ENCODE data around the gene GYG1. TPM values are rescaled to one million over a fixed set of nuclear protein-coding genes. Genes with fewer than 3 reads are reported as not detected.

GYG1 gene
- polyA plus RNA-seq, 2 of the 4 experiments (the other 2 are of a cell fraction) = 39.6 to 59.8 TPM

DNA sequence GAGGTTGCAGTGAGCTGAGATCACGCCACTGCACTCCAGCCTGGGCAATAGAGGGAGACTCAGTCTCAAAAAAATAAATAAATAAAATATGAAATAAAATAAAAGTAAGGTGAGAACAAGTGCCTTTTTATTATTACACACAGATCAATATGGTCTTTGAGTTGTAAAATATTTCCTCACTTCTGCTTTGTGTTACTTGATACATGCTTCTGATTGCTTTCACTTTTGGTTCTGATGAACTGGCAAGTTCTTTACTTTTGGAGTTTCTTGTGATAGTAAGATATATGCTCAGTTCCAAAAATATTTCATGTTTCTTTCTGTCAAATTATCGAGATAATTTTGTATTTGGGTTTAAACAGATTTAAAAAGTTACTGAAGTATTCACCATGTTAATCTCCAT is 16.6 kb upstream of the GYG1 start:
- ATAC-seq (no peak), DNase-seq (ENCODE audit: low read depth in 1 of 2, low spot score in 1 of 2) (no peak), FAIRE-seq (no peak)
- ChIA-PET CTCF (no interaction called here), POLR2A (no interaction called here)
- no peak overlapping the region for H3K4me3 ChIP-seq
- H3K9me3 ChIP-seq = no peaks in the 10 kb centered on the region; the same call in 2 of the 3 replicates
- WGBS (ENCODE audit: missing lambda C conversion rate) = 54% methylated on average over 2 of the region's 2 CpGs
- no peak for TF ChIP-seq EHF (CRISPR knock-in tag; IDR thresholded peaks at IDR 0.05)
- TF ChIP-seq, protein P1, sequence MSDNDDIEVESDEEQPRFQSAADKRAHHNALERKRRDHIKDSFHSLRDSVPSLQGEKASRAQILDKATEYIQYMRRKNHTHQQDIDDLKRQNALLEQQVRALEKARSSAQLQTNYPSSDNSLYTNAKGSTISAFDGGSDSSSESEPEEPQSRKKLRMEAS (IDR thresholded peaks at IDR 0.05) = no peak
- TF ChIP-seq, protein P2, sequence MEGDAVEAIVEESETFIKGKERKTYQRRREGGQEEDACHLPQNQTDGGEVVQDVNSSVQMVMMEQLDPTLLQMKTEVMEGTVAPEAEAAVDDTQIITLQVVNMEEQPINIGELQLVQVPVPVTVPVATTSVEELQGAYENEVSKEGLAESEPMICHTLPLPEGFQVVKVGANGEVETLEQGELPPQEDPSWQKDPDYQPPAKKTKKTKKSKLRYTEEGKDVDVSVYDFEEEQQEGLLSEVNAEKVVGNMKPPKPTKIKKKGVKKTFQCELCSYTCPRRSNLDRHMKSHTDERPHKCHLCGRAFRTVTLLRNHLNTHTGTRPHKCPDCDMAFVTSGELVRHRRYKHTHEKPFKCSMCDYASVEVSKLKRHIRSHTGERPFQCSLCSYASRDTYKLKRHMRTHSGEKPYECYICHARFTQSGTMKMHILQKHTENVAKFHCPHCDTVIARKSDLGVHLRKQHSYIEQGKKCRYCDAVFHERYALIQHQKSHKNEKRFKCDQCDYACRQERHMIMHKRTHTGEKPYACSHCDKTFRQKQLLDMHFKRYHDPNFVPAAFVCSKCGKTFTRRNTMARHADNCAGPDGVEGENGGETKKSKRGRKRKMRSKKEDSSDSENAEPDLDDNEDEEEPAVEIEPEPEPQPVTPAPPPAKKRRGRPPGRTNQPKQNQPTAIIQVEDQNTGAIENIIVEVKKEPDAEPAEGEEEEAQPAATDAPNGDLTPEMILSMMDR (IDR thresholded peaks at IDR 0.05) = no peak
- TF ChIP-seq NPAS2 (CRISPR knock-in tag; IDR thresholded peaks at IDR 0.05; ENCODE audit: borderline replicate concordance) = no peak
- no peak for TF ChIP-seq CHD2 (IDR thresholded peaks at IDR 0.05; ENCODE audit: low read length, partially characterized antibody)
- TF ChIP-seq GATA3 (IDR thresholded peaks at IDR 0.05; ENCODE audit: borderline replicate concordance) = no peak
- TF ChIP-seq POLR2AphosphoS2 (conservative IDR thresholded peaks at IDR 0.05; ENCODE audit: low read length) = no peak
- TF ChIP-seq, protein P3, sequence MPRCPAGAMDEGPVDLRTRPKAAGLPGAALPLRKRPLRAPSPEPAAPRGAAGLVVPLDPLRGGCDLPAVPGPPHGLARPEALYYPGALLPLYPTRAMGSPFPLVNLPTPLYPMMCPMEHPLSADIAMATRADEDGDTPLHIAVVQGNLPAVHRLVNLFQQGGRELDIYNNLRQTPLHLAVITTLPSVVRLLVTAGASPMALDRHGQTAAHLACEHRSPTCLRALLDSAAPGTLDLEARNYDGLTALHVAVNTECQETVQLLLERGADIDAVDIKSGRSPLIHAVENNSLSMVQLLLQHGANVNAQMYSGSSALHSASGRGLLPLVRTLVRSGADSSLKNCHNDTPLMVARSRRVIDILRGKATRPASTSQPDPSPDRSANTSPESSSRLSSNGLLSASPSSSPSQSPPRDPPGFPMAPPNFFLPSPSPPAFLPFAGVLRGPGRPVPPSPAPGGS (IDR thresholded peaks at IDR 0.05) = no peak
- TF ChIP-seq ZSCAN20 (CRISPR knock-in tag; IDR thresholded peaks at IDR 0.05) = no peak
- no peak for TF ChIP-seq POLR2A (IDR thresholded peaks at IDR 0.05; ENCODE audit: low read length)
- no peak for TF ChIP-seq CBX2 (IDR thresholded peaks at IDR 0.05; ENCODE audit: borderline replicate concordance, low read depth)
- no peak overlapping the region for H3K4me2 ChIP-seq
- no peak overlapping the region for H3K27ac ChIP-seq
- H3K4me1 ChIP-seq = no peaks in the 10 kb centered on the region

DNA sequence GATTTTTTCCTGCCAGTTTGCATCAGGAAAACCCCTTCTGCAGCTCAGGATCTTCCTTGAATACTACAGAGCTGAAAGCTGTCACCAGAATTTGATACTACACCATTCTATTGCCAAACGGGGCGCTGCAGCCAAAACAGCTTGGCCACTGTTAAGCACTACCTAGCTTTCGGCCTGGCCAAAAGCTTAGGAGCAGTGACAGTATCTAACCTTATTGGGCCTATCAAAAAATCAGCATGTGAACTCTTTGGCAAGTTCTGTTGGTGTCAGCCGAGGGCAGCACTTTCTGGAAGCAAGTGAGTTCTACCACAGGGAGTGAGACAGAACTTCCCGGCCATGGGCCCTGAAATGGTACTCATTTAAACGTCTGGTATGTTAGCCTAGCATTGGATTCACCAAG is 16.1 kb upstream of the GYG1 start:
- Histone ChIP-seq H3K9me3 (no peaks in the 10 kb centered on the region; the same call in 2 of the 3 replicates), H3K27ac (no peak overlapping the region), H3K4me3 (no peak overlapping the region), H3K4me1 (no peaks in the 10 kb centered on the region), H3K4me2 (no peak overlapping the region)
- 74% methylated on average over 6 of the region's 6 CpGs for WGBS (ENCODE audit: missing lambda C conversion rate)
- DNase-seq (ENCODE audit: low read depth in 1 of 2, low spot score in 1 of 2) = peak in 1 of 2 experiments; percentile 24
- TF ChIP-seq ESRRA (IDR thresholded peaks at IDR 0.05; ENCODE audit: borderline replicate concordance, low read length) (no peak), HOXA7 (CRISPR knock-in tag; IDR thresholded peaks at IDR 0.05) (no peak), FOXS1 (CRISPR knock-in tag; IDR thresholded peaks at IDR 0.05) (no peak), RAD21 (conservative IDR thresholded peaks at IDR 0.05 in 1 of 2, IDR thresholded peaks at IDR 0.05 in 1 of 2) (no peak), ZC3H11A (IDR thresholded peaks at IDR 0.05) (no peak), NR3C1 (IDR thresholded peaks at IDR 0.05) (no peak), JUN (IDR thresholded peaks at IDR 0.05) (no peak), FOSB (CRISPR knock-in tag; IDR thresholded peaks at IDR 0.05) (no peak), MAFK (IDR thresholded peaks at IDR 0.05; ENCODE audit: partially characterized antibody) (no peak), CHD2 (IDR thresholded peaks at IDR 0.05; ENCODE audit: low read length, partially characterized antibody) (no peak), HOXB13 (CRISPR knock-in tag; IDR thresholded peaks at IDR 0.05; ENCODE audit: low read depth) (no peak), GATA3 (IDR thresholded peaks at IDR 0.05; ENCODE audit: borderline replicate concordance) (no peak), ZSCAN20 (CRISPR knock-in tag; IDR thresholded peaks at IDR 0.05) (no peak), RARB (CRISPR knock-in tag; IDR thresholded peaks at IDR 0.05) (no peak), SMC3 (IDR thresholded peaks at IDR 0.05) (no peak), RFX5 (IDR thresholded peaks at IDR 0.05) (no peak)
- TF ChIP-seq, protein P4, sequence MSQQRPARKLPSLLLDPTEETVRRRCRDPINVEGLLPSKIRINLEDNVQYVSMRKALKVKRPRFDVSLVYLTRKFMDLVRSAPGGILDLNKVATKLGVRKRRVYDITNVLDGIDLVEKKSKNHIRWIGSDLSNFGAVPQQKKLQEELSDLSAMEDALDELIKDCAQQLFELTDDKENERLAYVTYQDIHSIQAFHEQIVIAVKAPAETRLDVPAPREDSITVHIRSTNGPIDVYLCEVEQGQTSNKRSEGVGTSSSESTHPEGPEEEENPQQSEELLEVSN (IDR thresholded peaks at IDR 0.05; ENCODE audit: borderline replicate concordance, low read depth) = no peak
- TF ChIP-seq, protein P5, sequence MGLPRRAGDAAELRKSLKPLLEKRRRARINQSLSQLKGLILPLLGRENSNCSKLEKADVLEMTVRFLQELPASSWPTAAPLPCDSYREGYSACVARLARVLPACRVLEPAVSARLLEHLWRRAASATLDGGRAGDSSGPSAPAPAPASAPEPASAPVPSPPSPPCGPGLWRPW (IDR thresholded peaks at IDR 0.05) = no peak
- ATAC-seq = no peak
- ChIA-PET CTCF (no interaction called here), POLR2A (no interaction called here)
- no peak for FAIRE-seq
